HL-60 (cell line): ENCODE measurements around the gene TNKS1BP1.
A peak's percentile ranks its signal among the peaks of the same experiment; 100 is the strongest.

Source experiments
- DNase-seq, 2 experiments: peaks; one replicate each; pipeline ENCODE4 v3.0.0-alpha.2; 2010 to 2020; ENCODE audit warnings: low read depth in 1 of 2, low spot score in 1 of 2
- H3K27ac ChIP-seq: fragments of 250-450 bp; sonication (Bioruptor Pico); replicated peaks from 2 replicates; pipeline ENCODE4 v1.5.1; 2020; ENCODE audit warnings: mild to moderate bottlenecking, moderate library complexity
- H3K27me3 ChIP-seq: fragments of 250-450 bp; sonication (Bioruptor Pico); 2 replicates; pipeline ENCODE4 v1.5.1; 2021; ENCODE audit warnings: mild to moderate bottlenecking, moderate library complexity; ENCODE audit not compliant: insufficient read depth, poor library complexity, severe bottlenecking
- H3K4me3 ChIP-seq: replicated peaks from 2 replicates; pipeline ENCODE4 v1.5.1; 2011; ENCODE audit warnings: mild to moderate bottlenecking, control low read depth, low read length; ENCODE audit not compliant: insufficient read depth
- GABPA ChIP-seq: IDR thresholded peaks from 2 replicates; pipeline ENCODE4 v1.6.1; 2012; ENCODE audit warnings: low read depth
- POLR2AphosphoS5 ChIP-seq: IDR thresholded peaks from 2 replicates; pipeline ENCODE4 v1.6.1; 2012; ENCODE audit warnings: low read depth
- SPI1 ChIP-seq: IDR thresholded peaks from 2 replicates; pipeline ENCODE4 v1.6.1; 2012; ENCODE audit warnings: low read depth, mild to moderate bottlenecking, borderline replicate concordance
- TF ChIP-seq, protein P1 (sequence below): IDR thresholded peaks from 2 replicates; pipeline ENCODE4 v1.6.1; 2012; ENCODE audit warnings: low read depth; ENCODE audit not compliant: insufficient replicate concordance
- TF ChIP-seq, protein P2 (sequence below): IDR thresholded peaks from one replicate; pipeline ENCODE4 v1.5.1; 2011; ENCODE audit warnings: low read length, control low read depth, inconsistent platforms; ENCODE audit not compliant: insufficient read depth

Gene TNKS1BP1

DNA sequence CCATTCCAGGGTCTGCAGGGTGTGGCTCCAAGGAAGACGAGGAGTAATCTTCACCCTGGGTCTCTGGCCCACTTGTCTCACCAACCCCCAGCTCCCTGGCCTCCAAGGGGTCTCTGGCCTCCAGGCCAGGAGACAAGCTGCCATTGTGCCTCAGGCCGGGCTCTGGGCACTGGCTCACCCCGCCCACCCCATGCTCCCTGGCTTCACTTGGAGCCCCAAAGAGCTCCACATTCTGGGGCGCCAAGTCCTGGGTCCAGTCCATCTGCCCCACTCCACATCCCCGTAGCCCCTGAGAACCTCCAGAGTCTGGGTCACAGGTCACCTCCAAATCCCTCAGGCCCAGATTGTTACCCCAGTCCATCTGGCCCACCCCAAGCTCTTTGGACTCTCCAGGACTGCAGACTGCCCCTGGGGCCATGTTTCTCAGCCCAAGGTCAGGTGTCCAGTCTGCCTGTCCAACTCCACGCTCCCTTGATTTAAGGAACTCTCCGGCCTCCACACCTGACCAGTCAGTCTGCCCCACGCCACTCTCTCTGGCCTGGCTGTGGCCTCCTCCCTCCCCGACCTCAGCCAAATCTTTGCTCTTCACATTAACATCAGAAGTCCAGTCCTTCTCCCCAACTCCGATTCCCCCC lies 16.2 kb downstream of the TNKS1BP1 start:
- Histone ChIP-seq H3K27ac (no peak overlapping the region), H3K4me3 (no peak overlapping the region), H3K27me3 (no peaks in the 10 kb centered on the region)
- DNase-seq = no peak
- TF ChIP-seq, protein P1, sequence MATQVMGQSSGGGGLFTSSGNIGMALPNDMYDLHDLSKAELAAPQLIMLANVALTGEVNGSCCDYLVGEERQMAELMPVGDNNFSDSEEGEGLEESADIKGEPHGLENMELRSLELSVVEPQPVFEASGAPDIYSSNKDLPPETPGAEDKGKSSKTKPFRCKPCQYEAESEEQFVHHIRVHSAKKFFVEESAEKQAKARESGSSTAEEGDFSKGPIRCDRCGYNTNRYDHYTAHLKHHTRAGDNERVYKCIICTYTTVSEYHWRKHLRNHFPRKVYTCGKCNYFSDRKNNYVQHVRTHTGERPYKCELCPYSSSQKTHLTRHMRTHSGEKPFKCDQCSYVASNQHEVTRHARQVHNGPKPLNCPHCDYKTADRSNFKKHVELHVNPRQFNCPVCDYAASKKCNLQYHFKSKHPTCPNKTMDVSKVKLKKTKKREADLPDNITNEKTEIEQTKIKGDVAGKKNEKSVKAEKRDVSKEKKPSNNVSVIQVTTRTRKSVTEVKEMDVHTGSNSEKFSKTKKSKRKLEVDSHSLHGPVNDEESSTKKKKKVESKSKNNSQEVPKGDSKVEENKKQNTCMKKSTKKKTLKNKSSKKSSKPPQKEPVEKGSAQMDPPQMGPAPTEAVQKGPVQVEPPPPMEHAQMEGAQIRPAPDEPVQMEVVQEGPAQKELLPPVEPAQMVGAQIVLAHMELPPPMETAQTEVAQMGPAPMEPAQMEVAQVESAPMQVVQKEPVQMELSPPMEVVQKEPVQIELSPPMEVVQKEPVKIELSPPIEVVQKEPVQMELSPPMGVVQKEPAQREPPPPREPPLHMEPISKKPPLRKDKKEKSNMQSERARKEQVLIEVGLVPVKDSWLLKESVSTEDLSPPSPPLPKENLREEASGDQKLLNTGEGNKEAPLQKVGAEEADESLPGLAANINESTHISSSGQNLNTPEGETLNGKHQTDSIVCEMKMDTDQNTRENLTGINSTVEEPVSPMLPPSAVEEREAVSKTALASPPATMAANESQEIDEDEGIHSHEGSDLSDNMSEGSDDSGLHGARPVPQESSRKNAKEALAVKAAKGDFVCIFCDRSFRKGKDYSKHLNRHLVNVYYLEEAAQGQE = no peak
- TF ChIP-seq, protein P2, sequence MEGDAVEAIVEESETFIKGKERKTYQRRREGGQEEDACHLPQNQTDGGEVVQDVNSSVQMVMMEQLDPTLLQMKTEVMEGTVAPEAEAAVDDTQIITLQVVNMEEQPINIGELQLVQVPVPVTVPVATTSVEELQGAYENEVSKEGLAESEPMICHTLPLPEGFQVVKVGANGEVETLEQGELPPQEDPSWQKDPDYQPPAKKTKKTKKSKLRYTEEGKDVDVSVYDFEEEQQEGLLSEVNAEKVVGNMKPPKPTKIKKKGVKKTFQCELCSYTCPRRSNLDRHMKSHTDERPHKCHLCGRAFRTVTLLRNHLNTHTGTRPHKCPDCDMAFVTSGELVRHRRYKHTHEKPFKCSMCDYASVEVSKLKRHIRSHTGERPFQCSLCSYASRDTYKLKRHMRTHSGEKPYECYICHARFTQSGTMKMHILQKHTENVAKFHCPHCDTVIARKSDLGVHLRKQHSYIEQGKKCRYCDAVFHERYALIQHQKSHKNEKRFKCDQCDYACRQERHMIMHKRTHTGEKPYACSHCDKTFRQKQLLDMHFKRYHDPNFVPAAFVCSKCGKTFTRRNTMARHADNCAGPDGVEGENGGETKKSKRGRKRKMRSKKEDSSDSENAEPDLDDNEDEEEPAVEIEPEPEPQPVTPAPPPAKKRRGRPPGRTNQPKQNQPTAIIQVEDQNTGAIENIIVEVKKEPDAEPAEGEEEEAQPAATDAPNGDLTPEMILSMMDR = no peak
- no peak for TF ChIP-seq SPI1
- no peak for TF ChIP-seq GABPA
- no peak for TF ChIP-seq POLR2AphosphoS5

DNA sequence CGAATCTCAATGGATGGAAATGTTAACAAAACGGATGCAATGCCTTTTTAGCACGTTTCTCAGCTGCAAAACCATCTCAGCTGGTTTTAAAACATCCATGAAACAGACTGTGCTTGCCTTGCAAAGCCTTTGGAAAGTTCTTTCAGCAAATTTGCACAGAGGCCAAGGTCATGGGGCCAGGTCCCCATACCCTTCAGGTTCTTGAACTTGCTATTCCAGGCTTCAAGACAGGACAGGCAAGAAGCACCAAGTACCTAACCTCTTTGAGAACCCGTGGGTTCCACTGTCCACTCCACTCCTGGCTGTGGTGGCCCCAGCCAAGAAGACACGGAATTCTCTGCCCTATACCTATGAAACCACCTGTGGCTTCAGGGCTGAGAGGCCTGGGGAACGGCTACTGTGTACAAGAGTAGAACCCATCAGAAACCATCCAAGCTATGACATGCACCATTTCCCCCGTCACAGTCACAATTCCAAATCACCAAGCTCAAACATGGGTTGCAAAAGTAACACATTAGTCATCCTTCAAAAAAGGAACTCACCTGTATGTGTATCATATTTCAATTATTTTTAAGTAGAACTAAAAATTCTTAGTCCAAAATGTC lies 17.0 kb downstream of the TNKS1BP1 start:
- Histone ChIP-seq H3K4me3 (no peak overlapping the region), H3K27me3 (no peaks in the 10 kb centered on the region), H3K27ac (no peak overlapping the region)
- TF ChIP-seq, protein P1 = no peak
- TF ChIP-seq POLR2AphosphoS5 (no peak), GABPA (no peak), SPI1 (no peak)
- TF ChIP-seq, protein P2 = no peak
- DNase-seq = no peak

DNA sequence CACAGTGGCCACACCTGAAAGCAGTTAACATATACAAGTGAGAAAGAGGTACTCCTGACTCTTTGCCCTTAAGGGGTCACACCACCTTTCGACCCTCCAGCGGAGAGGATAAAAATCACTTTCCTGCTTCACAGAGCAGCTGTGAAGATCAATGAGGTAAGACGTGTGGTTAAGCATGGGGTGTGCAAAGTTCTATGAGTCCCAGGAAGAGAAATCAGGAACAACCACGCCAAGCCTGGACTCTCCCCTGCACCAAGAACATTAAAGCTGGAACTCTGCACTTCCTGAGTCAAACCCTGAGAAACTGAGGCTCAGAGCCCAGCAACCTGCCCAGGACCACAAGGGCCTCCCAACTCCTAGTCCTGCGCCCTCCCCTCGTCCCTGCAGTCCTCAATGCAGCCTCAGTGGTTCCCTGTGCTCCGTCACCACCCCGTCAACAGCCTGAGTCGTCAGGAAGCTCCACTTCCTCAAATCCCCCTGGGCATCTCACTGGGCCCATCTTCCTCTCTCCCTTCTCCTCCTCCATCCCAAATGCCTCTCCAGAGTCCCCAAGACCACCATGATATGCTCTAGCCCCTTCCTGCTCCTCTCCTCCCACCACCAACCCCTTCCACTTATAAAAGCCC lies 17.7 kb downstream of the TNKS1BP1 start:
- TF ChIP-seq, protein P1 = no peak
- TF ChIP-seq, protein P2 = no peak
- TF ChIP-seq POLR2AphosphoS5 (no peak), GABPA (no peak), SPI1 (peak; percentile 74)
- H3K4me3 ChIP-seq = no peak overlapping the region

More for the DNA sequence above, 17.7 kb downstream of the TNKS1BP1 start:
- H3K27me3 ChIP-seq = no peaks in the 10 kb centered on the region
- DNase-seq = no peak
- H3K27ac ChIP-seq = no peak overlapping the region
